Lung (tissue), 12 donors: Measurements from ENCODE around the gene FRMD4A. TPM values are rescaled to one million over a fixed set of nuclear protein-coding genes. Genes with fewer than 3 reads are reported as not detected.

Experiments used
- ATAC-seq: fragments of 200-7000 bp; cut with Tn5 transposase; one replicate; pipeline ENCODE4 v1.9.1; 2020; ENCODE audit warnings: moderate number of reproducible peaks; ENCODE audit not compliant: insufficient read depth, low FRiP score
- DNase-seq, 3 donors: peaks; one replicate each; pipeline ENCODE4 v3.0.0-alpha.2; 2013 to 2017
- H3K27ac ChIP-seq, 2 donors: one replicate each; pipeline ENCODE4 v1.5.1; 2013; ENCODE audit warnings: mild to moderate bottlenecking in 2 of 2, moderate library complexity in 2 of 2, control low read depth in 1 of 2, inconsistent platforms in 1 of 2, low read depth in 1 of 2, low read length in 1 of 2
- H3K27me3 ChIP-seq, 3 donors: one replicate each; pipeline ENCODE4 v1.5.1; 2013; ENCODE audit warnings: low read length in 2 of 3; ENCODE audit not compliant: control insufficient read depth in 3 of 3, insufficient read depth in 3 of 3
- H3K36me3 ChIP-seq, 4 donors: one replicate each; pipeline ENCODE4 v1.5.1; 2013; ENCODE audit warnings: low read length in 4 of 4, mild to moderate bottlenecking in 1 of 4, moderate library complexity in 1 of 4; ENCODE audit not compliant: control insufficient read depth in 4 of 4, insufficient read depth in 4 of 4
- H3K4me1 ChIP-seq, 5 donors: one replicate each; pipeline ENCODE4 v1.5.1; 2013; ENCODE audit warnings: low read length in 5 of 5, mild to moderate bottlenecking in 2 of 5, moderate library complexity in 1 of 5; ENCODE audit not compliant: control insufficient read depth in 5 of 5, insufficient read depth in 5 of 5
- H3K4me3 ChIP-seq: one replicate; pipeline ENCODE4 v1.5.1; 2013; ENCODE audit warnings: mild to moderate bottlenecking, control low read depth, moderate library complexity
- H3K9ac ChIP-seq, 2 donors: one replicate each; pipeline ENCODE4 v1.5.1; 2013; ENCODE audit warnings: low read length in 2 of 2, control low read depth in 1 of 2; ENCODE audit not compliant: insufficient read depth in 1 of 2
- H3K9me3 ChIP-seq, 4 donors: one replicate each; pipeline ENCODE4 v1.5.1; 2013; ENCODE audit warnings: low read length in 3 of 4, mild to moderate bottlenecking in 1 of 4, moderate library complexity in 1 of 4; ENCODE audit not compliant: control insufficient read depth in 4 of 4, insufficient read depth in 3 of 4
- CTCF ChIP-seq: IDR thresholded peaks from 2 replicates; pipeline ENCODE4 v1.5.1; 2012; ENCODE audit warnings: mild to moderate bottlenecking; ENCODE audit errors: control extremely low read depth, extremely low read depth
- WGBS, 2 donors: extraction: QIAGEN DNeasy Blood & Tissue Kit; methylation state at CpG; one replicate each; pipeline ENCODE4 v1.1.7; 2013; 5-methylcytosine and 5-hydroxymethylcytosine counted together
- polyA plus RNA-seq, 2 donors: library from polyadenylated mRNA; stranded (reverse); fragments of 200-250 nt; gene quantifications; one replicate each; pipeline ENCODE4 v1.2.1, GENCODE V29; 2013
- total RNA-seq, 2 donors: library from RNA; depleted of rRNA in 1 of 2; stranded (reverse); fragments of >200 nt in 1 of 2; gene quantifications; one replicate each; pipeline ENCODE4 v1.2.1, GENCODE V29; 2014 to 2021
- donor health status: control.
- donor health status: control.
- donor health status: Bipolar disorder and iron deficiency.
- donor health status: healthy.
- donor health status: DM: yes; HTN: yes; CAD: no.

Gene FRMD4A
- total and polyA plus RNA-seq, 4 donors, result 12.0 to 64.5 (median 29.3) TPM

DNA sequence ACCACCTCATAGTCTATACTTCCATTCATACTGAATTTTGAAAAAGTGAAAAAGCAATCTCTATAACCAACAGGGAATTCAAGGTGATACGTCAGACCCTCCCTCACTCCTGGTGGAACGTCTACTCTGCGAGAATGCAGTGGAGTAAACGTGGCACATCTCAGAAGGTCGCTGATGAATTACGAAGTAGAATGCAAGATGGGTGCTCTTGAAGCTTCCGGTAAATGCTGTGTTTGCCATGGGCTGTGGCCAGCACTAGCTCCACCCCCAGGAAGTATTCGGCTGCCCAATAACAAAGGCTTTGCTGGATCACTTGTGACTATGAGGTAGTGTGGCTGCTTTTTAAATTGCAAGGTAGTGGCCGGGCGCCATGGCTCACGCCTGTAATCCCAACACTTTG, 517.9 kb downstream of the FRMD4A start:
- ATAC-seq (no peak), DNase-seq (no peak)
- Histone ChIP-seq H3K9me3 (peaks cover 0 to 6% (median 3%) of the 10 kb centered on the region in 4 donors), H3K4me1 (peaks cover 9 to 32% (median 19%) of the 10 kb centered on the region in 5 donors), H3K27me3 (no peaks in the 10 kb centered on the region), H3K27ac (no peak overlapping the region), H3K9ac (no peak overlapping the region), H3K36me3 (peaks cover 0 to 5% (median 1%) of the 10 kb centered on the region in 4 donors), H3K4me3 (no peak overlapping the region)
- WGBS, 2 donors, result 96% methylated on average over 11 of the region's 11 CpGs
- TF ChIP-seq CTCF, result no peak

DNA sequence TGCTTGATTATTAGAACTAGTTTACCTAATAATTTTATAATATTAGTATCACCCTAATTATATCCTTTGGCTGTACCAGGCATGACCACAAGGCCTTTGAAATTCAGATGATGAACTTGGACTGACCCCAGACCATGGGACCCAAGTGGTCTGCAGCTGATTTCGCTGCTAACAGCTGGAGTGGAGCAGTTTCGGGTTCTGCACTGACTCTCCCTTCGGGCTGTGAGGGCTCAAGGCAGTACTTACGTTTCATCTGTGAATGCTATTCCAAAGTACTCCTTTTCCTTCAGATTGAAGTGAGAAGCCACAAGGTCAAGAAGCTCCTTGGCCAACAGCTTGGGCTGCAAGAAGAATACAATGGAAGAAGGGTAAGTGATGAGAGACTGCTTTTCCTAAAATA, 520.2 kb downstream of the FRMD4A start:
- no peak overlapping the region for H3K27ac ChIP-seq
- no peak for DNase-seq
- H3K4me1 ChIP-seq, result peaks cover 7 to 31% (median 16%) of the 10 kb centered on the region in 5 donors
- no peak overlapping the region for H3K9ac ChIP-seq
- ATAC-seq, result no peak
- 82 to 91% methylated on average over 4 of the region's 4 CpGs for WGBS, 2 donors
- no peak for TF ChIP-seq CTCF
- H3K4me3 ChIP-seq, result no peak overlapping the region
- H3K36me3 ChIP-seq, result peaks cover 0 to 5% (median 1%) of the 10 kb centered on the region in 4 donors
- H3K9me3 ChIP-seq, result peaks cover 0 to 3% (median 1%) of the 10 kb centered on the region in 4 donors
- no peaks in the 10 kb centered on the region for H3K27me3 ChIP-seq

DNA sequence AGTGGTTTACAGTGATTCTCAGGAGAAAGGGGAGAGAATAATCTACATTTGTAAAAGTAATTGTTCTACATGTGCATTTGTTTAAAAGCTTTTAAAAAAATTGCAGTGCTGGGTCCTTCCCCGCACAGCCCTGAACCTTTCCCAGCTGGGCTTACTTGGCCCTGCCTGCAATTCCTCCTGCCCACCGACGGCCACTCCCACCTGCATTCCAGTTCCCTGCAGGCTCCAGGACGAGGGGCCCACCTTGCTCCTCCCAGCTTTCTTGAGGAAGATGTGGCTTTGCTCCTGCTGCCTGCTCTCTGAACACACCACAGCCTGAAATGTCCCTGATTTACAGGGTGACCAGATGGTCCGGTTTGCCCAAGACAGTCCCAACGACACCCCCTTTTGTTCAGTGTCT, 521.3 kb downstream of the FRMD4A start:
- DNase-seq (peak in 1 of 3 donors; percentile 26), ATAC-seq (no peak)
- peaks cover 0 to 5% (median 0%) of the 10 kb centered on the region in 4 donors for H3K36me3 ChIP-seq
- H3K9me3 ChIP-seq, result no peaks in the 10 kb centered on the region
- no peaks in the 10 kb centered on the region for H3K27me3 ChIP-seq
- H3K4me3 ChIP-seq, result no peak overlapping the region
- no peak overlapping the region for H3K27ac ChIP-seq
- peaks cover 7 to 31% (median 16%) of the 10 kb centered on the region in 5 donors for H3K4me1 ChIP-seq
- H3K9ac ChIP-seq, result no peak overlapping the region
- 58 to 68% methylated on average over 6 of the region's 6 CpGs for WGBS, 2 donors
- TF ChIP-seq CTCF, result no peak
